Neural progenitor cell (in vitro differentiated cells): ENCODE measurements around the gene WRAP73.

Experiments
- CTCF ChIP-seq: fragments of 200-600 bp; sonication (generic); IDR thresholded peaks from 2 replicates; pipeline ENCODE4 v1.5.1; 2017; ENCODE audit warnings: antibody characterized with exemption, mild to moderate bottlenecking
- EZH2 ChIP-seq: fragments of 200-600 bp; sonication (generic); IDR thresholded peaks from 2 replicates; pipeline ENCODE4 v1.6.1; 2017; ENCODE audit warnings: antibody characterized with exemption, mild to moderate bottlenecking, moderate library complexity

DNA sequence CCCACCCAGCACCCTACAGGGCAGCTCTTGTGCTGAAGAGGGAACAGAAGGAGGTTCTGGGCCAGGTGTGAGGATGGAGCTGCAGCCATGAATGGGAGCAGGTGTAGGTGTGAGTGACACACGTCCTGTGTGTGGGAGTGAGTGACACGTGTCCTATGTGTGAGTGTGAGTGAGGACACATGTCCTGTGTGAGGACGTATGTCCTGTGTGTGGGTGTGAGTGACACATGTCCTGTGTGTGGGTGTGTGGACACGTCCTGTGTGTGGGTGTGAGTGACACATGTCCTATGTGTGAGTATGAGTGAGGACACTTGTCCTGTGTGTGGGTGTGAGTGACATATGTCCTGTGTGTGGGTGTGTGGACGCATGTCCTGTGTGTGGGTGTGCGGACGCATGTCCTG is 65.0 kb downstream of the WRAP73 start:
- TF ChIP-seq CTCF, result no peak
- TF ChIP-seq EZH2, result no peak
